ENCODE measurements around the gene PPARD.
A peak's percentile ranks its signal among the peaks of the same experiment; 100 is the strongest.
"Not testable (repeated sequence)": the region's sequence is repeated elsewhere in the genome, so short reads cannot be mapped to it uniquely, and the experiment has no call there.

Gene PPARD

DNA sequence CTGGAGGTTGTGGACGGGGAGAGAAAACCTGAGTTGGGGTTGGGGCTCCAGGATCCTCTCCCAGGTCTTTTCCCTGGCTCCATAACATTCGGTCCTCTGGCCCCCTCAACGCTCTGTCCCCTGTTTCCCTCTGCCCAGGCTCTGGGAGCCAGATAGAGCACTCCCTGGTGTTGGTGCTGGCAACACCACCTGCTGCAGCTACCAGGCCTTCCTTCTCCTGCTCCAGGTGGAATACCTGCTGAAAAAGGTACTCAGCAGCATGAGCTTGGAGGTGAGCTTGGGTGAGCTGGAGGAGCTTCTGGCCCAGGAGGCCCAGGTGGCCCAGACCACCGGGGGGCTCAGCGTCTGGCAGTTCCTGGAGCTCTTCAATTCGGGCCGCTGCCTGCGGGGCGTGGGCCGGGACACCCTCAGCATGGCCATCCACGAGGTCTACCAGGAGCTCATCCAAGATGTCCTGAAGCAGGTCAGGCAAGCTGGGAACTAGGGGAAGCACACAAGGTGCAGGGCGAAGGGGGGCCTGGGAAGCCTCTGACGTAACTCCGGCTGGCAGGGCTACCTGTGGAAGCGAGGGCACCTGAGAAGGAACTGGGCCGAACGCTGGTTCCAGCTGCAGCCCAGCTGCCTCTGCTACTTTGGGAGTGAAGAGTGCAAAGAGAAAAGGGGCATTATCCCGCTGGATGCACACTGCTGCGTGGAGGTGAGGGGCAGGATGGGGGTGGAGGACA lies 30.1 kb upstream of the PPARD start:
- DNase-seq = peak in 1 of 2 experiments; percentile 22

GRCh38 chr6:35312807-35313206 lies 29.6 kb upstream of the PPARD start:
- peak in 1 of 2 experiments; percentile 14 for DNase-seq

- DNase-seq = no peak
These were observed 24.7 kb upstream of the PPARD start for GRCh38 chr6:35317483-35318195.

DNA sequence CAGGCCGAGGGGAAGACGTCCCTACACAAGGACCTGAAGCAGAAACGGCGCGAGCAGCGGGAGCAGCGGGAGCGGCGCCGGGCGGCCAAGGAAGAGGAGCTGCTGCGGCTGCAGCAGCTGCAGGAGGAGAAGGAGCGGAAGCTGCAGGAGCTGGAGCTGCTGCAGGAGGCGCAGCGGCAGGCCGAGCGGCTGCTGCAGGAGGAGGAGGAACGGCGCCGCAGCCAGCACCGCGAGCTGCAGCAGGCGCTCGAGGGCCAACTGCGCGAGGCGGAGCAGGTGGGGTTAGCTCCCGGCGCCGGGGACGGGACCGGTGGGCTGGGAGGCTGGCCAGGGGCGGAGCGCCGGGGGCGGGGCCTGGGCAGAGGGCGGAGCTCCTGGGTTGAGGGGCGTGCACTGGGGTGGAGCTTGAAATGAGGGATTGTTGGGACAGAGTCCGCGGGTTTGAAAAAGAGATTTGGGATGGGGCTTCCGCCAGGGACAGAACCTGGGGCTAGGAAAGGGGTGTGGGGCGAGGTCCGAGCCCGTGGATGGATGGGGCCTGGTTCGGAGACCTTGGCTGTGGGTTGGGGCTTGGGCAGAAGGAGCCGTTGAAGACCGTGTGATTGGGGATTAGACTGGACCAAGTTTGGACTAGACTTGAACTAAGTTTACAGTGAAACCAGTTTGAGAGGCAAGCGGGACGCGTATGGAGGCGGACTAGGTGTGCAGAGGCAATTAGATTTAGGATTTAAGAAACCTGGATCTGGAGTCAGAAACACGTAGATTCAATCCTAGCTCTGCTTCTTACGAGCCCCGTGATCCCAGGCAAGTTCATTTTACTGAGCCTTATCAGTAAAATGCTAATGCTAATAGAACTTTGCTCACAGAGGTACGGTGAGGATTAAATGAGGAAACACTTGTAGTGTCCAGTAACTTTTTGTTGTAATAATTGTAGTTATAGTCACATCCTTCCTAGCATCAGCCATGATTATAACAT lies 23.9 kb upstream of the PPARD start:
- DNase-seq = peak in 1 of 2 experiments; percentile 17

GRCh38 chr6:35319346-35320030 lies 22.9 kb upstream of the PPARD start:
- no peak for DNase-seq

- no peak for DNase-seq
These were observed 22.3 kb upstream of the PPARD start for GRCh38 chr6:35320031-35320410.

GRCh38 chr6:35321091-35321490 lies 21.3 kb upstream of the PPARD start:
- DNase-seq = no peak

GRCh38 chr6:35327349-35328027 lies 14.9 kb upstream of the PPARD start:
- peak; percentile 81 for DNase-seq

DNA sequence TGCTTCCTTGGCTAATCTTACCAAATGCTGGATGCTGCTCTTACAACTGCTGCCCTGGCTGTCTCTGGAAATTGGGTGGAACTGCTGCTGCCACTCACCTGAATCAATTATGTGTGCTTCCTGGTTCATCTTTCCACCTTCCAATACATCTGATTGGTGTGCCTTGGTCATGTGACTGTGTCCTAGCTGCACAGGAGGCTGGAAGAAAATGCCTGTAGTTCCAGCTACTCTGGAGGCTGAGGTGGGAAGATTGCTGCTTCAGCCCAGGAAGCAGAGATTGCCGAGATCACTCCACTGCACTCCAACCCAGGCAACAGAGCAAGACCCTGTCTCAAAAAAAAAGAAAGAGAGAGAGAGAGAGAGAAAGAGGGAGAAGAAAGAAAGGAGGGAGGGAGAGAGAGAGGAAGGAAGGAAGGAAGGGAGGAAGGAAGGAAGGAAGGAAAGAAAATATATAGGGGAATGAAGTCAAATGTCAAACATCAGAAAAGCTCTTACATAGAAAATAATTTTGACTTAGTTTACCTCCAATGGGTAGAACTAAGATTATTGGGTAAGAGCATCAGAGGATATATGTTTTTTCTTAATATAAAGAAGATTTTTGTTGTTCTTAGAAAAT lies 14.1 kb upstream of the PPARD start:
- DNase-seq = no peak

DNA sequence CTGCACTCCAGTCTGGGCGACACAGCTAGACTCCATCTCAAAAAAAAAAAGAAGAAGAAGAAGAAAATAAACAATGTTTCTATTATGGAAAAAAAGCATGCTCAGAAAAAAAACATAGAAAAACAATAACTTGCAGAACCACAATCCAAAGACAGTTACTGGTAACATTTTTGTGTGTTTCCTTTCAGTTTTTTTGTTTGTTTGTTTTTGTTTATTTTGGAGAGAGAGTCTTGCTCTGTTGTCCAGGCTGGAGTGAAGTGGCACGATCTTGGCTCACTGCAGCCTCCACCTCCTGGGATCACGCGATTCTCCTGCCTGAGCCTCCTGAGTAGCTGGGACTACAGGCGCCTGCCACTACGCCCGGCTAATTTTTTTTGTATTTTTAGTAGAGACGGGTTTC lies 13.4 kb upstream of the PPARD start:
- not testable (repeated sequence) for DNase-seq

GRCh38 chr6:35330541-35331119 lies 11.7 kb upstream of the PPARD start:
- no peak for DNase-seq

DNA sequence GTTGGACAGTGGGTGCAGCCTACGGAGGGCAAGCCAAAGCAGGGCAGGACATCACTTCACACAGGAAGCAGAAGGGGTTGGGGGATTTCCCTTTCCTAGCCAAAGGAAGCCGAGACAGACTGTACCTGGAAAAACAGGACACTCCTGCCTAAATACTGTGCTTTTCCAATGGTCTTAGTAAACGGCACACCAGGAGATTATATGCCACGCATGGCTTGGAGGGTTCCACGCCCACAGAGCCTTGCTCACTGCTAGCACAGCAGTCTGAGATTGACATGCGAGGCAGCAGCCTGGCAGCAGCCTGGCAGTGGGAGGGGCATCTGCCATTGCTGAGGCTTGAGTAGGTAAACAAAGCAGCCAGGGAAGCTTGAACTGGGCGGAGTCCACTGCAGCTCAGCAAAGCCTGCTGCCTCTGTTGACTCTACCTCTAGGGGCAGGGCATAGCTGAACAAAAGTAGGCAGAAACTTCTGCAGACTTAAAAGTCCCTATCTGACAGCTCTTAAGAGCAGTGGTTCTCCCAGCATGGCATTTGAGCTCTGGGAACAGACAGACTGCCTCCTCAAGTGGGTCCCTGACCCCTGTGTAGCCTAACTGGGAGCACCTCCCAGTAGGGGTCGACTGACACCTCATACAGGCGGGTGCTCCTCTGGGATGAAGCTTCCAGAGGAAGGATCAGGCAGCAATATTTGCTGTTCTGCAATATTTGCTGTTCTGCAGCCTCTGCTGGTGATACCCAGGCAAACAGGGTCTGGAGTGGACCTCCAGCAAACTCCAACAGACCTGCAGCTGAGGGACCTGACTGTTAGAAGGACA lies 10.1 kb upstream of the PPARD start:
- peak; percentile 59 to 71 for DNase-seq

- DNase-seq = no peak
These were observed 801 bp upstream of the PPARD start for GRCh38 chr6:35341557-35341956.

DNA sequence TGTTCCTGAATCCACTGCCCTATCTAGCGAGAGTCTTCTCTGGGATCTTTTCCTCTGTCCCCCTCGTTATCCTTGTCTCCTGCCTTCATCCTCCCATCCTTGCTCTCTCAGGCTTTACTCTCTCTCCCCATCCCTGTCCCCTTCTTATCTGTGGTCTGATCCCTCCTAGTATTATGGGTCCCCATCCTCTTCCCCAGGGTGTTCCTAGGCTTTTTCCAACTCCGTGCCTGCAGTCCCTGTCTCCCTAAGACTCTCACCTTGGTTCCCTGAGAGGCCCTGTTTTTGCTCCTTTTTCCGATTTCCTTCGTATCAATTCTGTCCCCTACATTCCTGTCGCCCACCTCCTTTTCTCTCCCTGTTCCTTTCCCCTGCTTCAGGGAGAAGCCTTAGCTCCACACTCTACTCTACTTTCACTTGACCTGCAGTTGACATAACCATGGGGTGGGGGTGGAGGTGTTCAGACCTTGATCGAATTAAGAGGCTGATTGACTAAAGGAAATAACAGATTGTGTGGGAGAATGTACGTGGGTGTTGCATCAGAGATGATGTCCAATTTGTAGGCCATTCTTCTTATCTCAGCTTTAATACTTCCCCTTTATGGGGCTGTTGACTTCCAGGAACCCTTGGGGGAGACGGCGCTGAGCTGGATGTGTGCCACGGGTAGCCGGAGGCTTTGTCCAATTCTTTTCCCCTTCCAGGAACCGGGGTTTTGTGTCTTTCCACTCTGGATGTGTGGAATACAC lies 905 bp downstream of the PPARD start:
- peak in 1 of 2 experiments; percentile 32 for DNase-seq

GRCh38 chr6:35343835-35344550 lies 1.6 kb downstream of the PPARD start:
- no peak for DNase-seq

DNA sequence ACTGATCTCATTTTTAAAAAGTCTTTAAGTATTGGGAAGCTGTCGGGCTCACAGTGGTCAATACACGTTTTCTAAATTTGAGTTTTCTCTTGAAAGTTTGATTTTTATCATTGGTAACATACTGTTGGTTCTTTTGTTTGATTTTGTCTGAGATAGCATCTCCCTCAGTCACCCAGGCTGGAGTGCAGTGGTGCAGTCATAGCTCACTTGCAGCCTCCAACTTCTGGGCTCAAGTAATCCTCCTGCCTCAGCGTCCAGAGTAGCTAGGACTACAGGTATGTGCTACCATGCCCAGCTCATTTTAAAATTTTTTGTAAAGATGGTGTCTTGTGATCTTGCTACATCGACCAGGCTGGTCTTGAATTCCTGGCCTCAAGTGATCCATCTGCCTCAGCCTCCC lies 9.1 kb downstream of the PPARD start:
- DNase-seq = no peak

- no peak for DNase-seq
These were observed 10.4 kb downstream of the PPARD start for GRCh38 chr6:35352735-35353134.

GRCh38 chr6:35354361-35355135 lies 12.2 kb downstream of the PPARD start:
- DNase-seq = no peak
